IgD-negative memory B cell (primary cell): ENCODE data around the gene TNFRSF18. TPM values are rescaled to one million over a fixed set of nuclear protein-coding genes. Genes with fewer than 3 reads are reported as not detected.

ENCODE experiments used
- H3K27ac Mint-ChIP-seq, 3 donors: one replicate each; pipeline ENCODE4 v1.8.0; 2020 to 2022; ENCODE audit warnings: mild to moderate bottlenecking in 3 of 3, mixed read lengths in 3 of 3, moderate library complexity in 1 of 3
- H3K27me3 Mint-ChIP-seq: one replicate; pipeline ENCODE4 v1.8.0; 2021; ENCODE audit warnings: mixed read lengths
- H3K36me3 Mint-ChIP-seq: one replicate; pipeline ENCODE4 v1.8.0; 2020; ENCODE audit warnings: mild to moderate bottlenecking, mixed read lengths
- H3K4me1 Mint-ChIP-seq, 3 donors: one replicate each; pipeline ENCODE4 v1.8.0; 2020 to 2022; ENCODE audit warnings: mixed read lengths in 3 of 3, mild to moderate bottlenecking in 1 of 3
- H3K4me3 Mint-ChIP-seq, 4 donors: one replicate each; pipeline ENCODE4 v1.8.0; 2020 to 2022; ENCODE audit warnings: mild to moderate bottlenecking in 4 of 4, mixed read lengths in 4 of 4, moderate library complexity in 3 of 4
- H3K9me3 Mint-ChIP-seq, 3 donors: one replicate each; pipeline ENCODE4 v1.8.0; 2020 to 2021; ENCODE audit warnings: mixed read lengths in 3 of 3, mild to moderate bottlenecking in 1 of 3
- polyA plus RNA-seq: library from polyadenylated mRNA; unstranded; fragments of 300-500 nt; fragmentation: Illumina TruSeq; gene quantifications from one replicate; pipeline ENCODE4 v1.2.3, GENCODE V29; 2021

TNFRSF18 gene
- polyA plus RNA-seq, 1 donor from 2014 or later, result 3.5 TPM

DNA sequence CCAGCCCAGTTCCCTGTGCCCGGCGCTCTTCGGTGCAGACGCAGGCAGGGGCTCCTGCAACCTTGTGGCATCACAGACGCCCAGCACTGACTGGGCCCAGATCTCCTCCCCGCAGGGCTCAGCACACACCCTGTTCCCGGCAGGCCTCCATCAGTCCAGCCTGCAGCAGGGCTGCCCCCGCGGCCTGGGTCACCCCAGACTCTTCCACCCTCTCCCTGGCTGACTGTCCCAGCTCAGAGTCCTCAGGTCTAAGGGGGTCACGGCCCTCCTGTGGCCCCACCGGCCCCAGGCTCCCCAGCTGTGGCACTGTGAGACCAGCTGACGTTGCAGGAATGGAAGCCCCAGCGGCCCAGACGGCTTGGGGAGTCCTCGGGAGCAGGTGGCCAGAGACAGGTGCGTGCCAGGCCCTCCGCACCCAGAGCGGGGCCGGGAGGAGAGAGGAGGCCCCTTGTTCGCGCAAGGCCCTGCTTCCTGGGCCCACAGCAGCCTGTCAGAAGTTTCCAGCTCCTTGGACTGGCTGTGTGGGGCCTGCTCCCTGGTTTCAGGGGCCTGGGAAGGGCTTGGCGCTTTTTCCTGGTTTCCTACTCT lies 29.9 kb upstream of the TNFRSF18 start:
- Mint-ChIP-seq H3K36me3 (no peaks in the 10 kb centered on the region), H3K9me3 (no peaks in the 10 kb centered on the region), H3K27me3 (peaks cover 8% of the 10 kb centered on the region), H3K4me1 (peaks cover 0 to 8% (median 8%) of the 10 kb centered on the region in 3 donors), H3K4me3 (no peak overlapping the region), H3K27ac (no peak overlapping the region)

DNA sequence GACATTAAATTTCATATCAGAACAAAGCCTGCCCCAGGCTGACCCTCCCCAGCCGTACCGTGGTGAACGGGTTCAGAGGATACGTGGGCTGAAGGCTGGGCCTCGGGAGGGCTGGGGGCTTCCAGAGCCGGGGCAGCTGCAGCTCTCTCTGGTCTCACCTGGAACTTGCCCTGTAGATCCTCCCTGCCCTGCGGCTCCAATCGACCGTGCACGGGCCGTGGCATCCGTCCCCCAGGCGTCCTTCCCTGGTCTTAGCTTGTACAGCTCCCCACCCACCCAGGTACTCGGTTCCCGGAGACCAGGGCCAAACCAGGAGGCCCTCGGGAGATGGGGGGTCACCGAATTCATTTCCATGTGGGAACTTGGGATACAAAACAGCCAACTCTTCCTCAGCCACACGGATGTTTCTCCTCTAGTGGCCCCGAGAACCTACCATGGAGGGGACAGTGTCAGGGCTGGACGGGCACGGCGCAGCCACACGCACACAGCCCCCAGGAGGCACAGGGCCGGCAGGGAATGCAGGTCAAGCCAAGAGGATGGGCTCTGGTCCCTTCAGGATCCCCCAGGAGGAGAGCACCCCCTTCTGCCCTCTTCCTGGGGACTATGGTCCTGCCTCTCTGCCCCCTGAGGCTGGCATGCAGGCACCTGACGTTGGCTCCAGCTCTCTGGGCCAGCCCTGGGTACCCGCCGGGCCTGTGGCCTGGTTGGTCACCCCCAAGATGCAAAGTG lies 28.8 kb upstream of the TNFRSF18 start:
- Mint-ChIP-seq H3K9me3 (no peaks in the 10 kb centered on the region), H3K27me3 (peaks cover 7% of the 10 kb centered on the region), H3K4me3 (peak overlapping the region in 2 of 4 donors; percentile 14 to 43), H3K4me1 (peaks cover 3 to 12% (median 12%) of the 10 kb centered on the region in 3 donors), H3K36me3 (no peaks in the 10 kb centered on the region), H3K27ac (no peak overlapping the region)

DNA sequence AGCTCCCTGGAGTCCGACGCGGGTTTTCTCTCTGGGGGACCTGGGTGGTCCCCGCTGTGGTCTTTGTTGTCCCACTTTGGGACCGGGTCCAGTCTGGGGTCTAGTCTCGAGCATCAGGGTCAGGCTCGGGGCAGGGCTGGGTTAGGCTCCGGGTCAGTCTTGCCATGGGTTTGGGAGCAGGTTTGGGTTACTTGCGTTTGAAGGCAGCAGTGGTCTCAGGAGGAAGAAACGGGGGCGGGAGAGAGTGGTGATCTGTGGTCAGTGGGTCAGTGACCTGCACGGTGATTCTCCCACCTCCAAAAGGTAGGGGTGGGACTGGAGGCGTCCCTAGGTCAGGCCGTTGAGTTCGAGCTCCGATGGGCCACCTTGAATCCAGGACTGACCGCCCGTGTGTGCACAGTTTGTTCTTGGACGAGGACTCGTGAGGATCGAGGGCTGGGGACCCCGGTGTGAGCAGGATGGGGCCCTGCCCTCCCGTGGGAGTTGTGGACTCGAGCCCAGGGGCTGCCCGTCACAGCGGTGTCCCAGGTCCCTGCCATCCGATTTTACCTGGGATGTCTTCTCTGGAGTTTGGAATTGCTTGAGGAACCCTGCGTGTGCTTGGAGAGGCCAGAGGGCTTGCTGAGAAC lies 27.9 kb upstream of the TNFRSF18 start:
- Mint-ChIP-seq H3K27me3 (peaks cover 4% of the 10 kb centered on the region), H3K9me3 (no peaks in the 10 kb centered on the region), H3K4me1 (peaks cover 3 to 20% (median 19%) of the 10 kb centered on the region in 3 donors), H3K4me3 (peak overlapping the region; percentile 8 to 86 (median 74)), H3K27ac (peak overlapping the region in 2 of 3 donors; percentile 31 to 75), H3K36me3 (no peaks in the 10 kb centered on the region)

DNA sequence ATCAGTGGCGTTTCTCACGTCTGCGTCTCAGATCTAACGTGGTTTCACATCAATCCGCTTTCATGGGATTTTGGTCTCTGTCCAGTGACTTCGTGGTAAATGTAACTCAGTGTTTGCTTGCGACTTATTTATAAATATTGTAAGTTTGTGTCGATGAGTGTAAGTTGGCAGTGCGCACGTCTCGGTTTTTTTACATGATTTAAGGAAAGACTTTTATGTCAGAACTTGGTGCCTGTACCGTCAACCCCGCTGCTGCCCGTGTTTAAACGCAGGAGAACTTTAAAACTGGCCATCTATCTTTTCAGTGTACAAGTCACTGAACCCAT lies 27.1 kb upstream of the TNFRSF18 start:
- H3K27me3 Mint-ChIP-seq, result peaks cover 2% of the 10 kb centered on the region
- H3K36me3 Mint-ChIP-seq, result no peaks in the 10 kb centered on the region
- no peaks in the 10 kb centered on the region for H3K9me3 Mint-ChIP-seq
- peak overlapping the region in 2 of 3 donors; percentile 59 to 75 for H3K27ac Mint-ChIP-seq
- peaks cover 3 to 20% (median 19%) of the 10 kb centered on the region in 3 donors for H3K4me1 Mint-ChIP-seq
- peak overlapping the region; percentile 65 to 86 (median 82) for H3K4me3 Mint-ChIP-seq

DNA sequence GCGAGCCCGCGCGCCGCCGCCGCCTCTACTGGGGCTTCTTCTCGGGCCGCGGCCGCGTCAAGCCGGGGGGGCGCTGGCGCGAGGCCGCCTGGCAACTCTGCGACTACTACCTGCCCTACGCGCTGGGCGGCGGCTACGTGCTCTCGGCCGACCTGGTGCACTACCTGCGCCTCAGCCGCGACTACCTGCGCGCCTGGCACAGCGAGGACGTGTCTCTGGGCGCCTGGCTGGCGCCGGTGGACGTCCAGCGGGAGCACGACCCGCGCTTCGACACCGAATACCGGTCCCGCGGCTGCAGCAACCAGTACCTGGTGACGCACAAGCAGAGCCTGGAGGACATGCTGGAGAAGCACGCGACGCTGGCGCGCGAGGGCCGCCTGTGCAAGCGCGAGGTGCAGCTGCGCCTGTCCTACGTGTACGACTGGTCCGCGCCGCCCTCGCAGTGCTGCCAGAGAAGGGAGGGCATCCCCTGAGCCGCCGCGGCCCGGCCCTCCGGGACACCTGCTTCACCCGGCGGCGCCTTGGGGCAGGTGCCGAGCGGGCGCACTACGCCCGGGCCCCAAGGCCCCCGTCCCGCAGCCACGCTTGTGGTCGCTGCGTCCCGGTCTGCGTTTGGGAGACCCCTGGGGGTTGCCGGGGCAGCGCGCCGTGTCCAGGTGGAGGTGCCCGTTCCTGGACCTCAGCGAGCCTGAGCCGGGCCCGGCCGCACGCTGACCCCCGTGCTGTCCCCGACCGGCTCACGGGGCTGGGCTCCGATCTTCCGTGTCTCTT lies 26.6 kb upstream of the TNFRSF18 start:
- H3K4me3 Mint-ChIP-seq, result peak overlapping the region; percentile 65 to 86 (median 82)
- peaks cover 2% of the 10 kb centered on the region for H3K27me3 Mint-ChIP-seq
- peaks cover 3 to 20% (median 19%) of the 10 kb centered on the region in 3 donors for H3K4me1 Mint-ChIP-seq
- peak overlapping the region in 2 of 3 donors; percentile 59 to 75 for H3K27ac Mint-ChIP-seq
- H3K9me3 Mint-ChIP-seq, result no peaks in the 10 kb centered on the region
- H3K36me3 Mint-ChIP-seq, result no peaks in the 10 kb centered on the region

DNA sequence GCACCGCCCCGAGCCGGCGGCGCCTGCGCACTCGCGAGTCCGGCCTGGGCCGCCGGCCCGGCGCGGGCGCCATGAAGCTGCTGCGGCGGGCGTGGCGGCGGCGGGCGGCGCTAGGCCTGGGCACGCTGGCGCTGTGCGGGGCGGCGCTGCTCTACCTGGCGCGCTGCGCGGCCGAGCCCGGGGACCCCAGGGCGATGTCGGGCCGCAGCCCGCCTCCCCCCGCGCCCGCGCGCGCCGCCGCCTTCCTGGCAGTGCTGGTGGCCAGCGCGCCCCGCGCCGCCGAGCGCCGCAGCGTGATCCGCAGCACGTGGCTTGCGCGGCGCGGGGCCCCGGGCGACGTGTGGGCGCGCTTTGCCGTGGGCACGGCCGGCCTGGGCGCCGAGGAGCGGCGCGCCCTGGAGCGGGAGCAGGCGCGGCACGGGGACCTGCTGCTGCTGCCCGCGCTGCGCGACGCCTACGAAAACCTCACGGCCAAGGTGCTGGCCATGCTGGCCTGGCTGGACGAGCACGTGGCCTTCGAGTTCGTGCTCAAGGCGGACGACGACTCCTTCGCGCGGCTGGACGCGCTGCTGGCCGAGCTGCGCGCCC lies 25.9 kb upstream of the TNFRSF18 start, which contains the start of gene B3GALT6:
B3GALT6 (plus strand) TSS at position 30 of the 588 bp plus-strand sequence; CDS start at position 72, 42 bp downstream.
- Mint-ChIP-seq H3K36me3 (no peaks in the 10 kb centered on the region), H3K4me3 (peak within 1 kb of the TSS; percentile 91 to 97 (median 95)), H3K4me1 (peaks cover 3 to 20% (median 19%) of the 10 kb centered on the region in 3 donors), H3K27me3 (no peaks in the 10 kb centered on the region), H3K27ac (peak within 1 kb of the TSS; percentile 86 to 93 (median 93)), H3K9me3 (no peaks in the 10 kb centered on the region)

DNA sequence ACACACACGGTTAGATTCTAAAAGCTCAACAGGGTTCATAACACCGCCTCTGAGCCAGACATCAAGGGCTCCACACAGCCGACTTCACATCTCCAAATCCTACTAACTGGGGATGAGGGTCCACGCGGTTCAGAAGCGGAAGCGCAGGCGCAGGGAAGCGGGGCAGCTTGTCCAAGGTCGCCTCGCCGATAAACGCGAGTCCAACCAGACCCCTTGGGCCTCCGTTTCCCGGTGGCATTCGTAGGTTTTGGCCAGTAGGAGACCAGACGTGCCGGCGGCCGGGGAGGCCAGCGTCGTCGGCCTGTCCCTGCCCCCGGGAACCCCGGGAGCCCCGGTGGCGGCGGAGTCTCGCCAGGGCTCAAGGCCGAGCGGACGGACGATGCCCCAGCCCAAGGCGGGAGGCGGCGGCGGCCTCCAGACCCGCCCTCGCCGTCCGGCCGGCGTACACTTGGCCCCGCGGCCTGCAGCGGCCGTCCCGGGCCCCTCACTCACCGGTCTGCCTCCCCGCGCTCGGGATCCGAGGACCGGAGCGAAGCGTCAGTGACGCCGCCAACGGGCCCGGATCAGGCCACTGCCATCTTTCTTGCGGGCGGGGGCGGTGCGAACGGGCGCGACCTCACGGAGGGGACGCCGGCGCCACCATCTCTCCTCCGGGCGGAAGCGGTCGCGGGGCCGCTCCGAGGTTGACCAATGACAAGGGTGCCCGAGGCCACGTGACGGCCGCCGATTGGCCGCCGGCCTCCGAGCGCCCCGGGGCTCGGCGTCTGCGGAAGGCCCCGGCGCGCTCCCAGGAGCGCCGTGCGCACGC lies 25.2 kb upstream of the TNFRSF18 start, which contains the start of gene SDF4:
SDF4 (minus strand) TSS at position 602 of the 808 bp plus-strand sequence. CDS start 3,229 bp downstream, outside the sequence.
- no peaks in the 10 kb centered on the region for H3K36me3 Mint-ChIP-seq
- no peaks in the 10 kb centered on the region for H3K27me3 Mint-ChIP-seq
- H3K4me3 Mint-ChIP-seq, result peak within 1 kb of the TSS; percentile 91 to 97 (median 95)
- H3K4me1 Mint-ChIP-seq, result peaks cover 3 to 20% (median 19%) of the 10 kb centered on the region in 3 donors
- peak within 1 kb of the TSS; percentile 86 to 93 (median 93) for H3K27ac Mint-ChIP-seq
- H3K9me3 Mint-ChIP-seq, result no peaks in the 10 kb centered on the region

DNA sequence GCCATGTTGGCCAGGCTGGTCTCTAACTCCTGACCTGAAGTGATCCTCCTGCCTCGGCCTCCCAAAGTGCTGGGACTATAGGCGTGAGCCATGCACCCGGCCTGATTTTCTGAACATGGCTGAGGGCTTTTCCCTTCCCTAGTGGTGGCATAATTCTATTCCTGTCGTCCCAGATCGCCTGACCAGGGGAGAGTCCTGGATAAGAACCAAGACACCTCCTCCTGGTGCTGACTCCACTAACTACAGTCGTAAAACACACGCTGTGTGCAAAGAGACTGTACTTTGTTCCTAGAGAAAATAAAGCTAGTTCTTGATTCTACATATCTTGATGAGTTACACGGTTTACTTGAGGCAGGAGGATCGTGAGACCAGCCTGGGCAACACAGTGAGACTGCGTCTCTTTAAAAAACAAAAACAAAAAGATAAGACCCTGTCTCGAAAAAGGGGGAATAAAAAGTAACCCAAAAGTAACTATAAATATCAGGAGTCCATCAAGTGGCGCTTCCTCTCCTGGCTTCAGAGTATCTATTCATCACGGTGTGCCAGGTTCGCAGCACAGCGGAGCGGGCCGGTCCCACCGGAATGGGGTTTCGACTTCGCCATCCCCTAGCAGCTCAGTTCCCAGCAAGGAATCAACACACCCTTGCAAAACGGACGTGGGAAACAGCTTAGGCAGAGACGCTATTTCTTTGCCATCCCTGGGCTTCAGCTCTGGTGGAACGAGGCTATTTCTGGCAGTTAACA lies 24.4 kb upstream of the TNFRSF18 start:
- no peaks in the 10 kb centered on the region for H3K36me3 Mint-ChIP-seq
- H3K9me3 Mint-ChIP-seq, result no peaks in the 10 kb centered on the region
- H3K27ac Mint-ChIP-seq, result peak overlapping the region; percentile 86 to 93 (median 93)
- peaks cover 3 to 20% (median 19%) of the 10 kb centered on the region in 3 donors for H3K4me1 Mint-ChIP-seq
- peak overlapping the region; percentile 91 to 97 (median 95) for H3K4me3 Mint-ChIP-seq
- H3K27me3 Mint-ChIP-seq, result no peaks in the 10 kb centered on the region

DNA sequence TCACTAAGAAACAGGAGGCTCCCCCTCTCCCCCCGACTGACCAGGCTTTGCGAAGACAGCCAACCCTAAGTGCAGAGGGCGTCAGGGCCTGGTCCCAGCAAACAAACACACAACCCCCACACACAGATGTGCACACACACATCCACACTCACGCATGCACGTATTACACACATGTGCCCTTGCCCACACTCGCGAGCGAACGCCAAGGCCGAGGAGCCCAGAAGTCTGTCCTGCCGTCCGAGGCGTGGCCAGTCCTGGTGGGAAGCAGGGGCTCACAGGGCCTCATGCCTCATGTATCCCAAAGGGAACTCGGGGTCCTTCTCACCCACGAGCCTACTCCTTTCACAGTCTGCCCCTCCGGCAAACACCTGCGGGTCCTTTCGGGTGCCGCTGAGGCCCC lies 23.4 kb upstream of the TNFRSF18 start:
- no peaks in the 10 kb centered on the region for H3K27me3 Mint-ChIP-seq
- H3K4me3 Mint-ChIP-seq, result peak overlapping the region; percentile 45 to 88 (median 70)
- H3K27ac Mint-ChIP-seq, result peak overlapping the region in 1 of 3 donors; percentile 93
- H3K4me1 Mint-ChIP-seq, result peaks cover 3 to 22% (median 19%) of the 10 kb centered on the region in 3 donors
- no peaks in the 10 kb centered on the region for H3K36me3 Mint-ChIP-seq
- no peaks in the 10 kb centered on the region for H3K9me3 Mint-ChIP-seq

DNA sequence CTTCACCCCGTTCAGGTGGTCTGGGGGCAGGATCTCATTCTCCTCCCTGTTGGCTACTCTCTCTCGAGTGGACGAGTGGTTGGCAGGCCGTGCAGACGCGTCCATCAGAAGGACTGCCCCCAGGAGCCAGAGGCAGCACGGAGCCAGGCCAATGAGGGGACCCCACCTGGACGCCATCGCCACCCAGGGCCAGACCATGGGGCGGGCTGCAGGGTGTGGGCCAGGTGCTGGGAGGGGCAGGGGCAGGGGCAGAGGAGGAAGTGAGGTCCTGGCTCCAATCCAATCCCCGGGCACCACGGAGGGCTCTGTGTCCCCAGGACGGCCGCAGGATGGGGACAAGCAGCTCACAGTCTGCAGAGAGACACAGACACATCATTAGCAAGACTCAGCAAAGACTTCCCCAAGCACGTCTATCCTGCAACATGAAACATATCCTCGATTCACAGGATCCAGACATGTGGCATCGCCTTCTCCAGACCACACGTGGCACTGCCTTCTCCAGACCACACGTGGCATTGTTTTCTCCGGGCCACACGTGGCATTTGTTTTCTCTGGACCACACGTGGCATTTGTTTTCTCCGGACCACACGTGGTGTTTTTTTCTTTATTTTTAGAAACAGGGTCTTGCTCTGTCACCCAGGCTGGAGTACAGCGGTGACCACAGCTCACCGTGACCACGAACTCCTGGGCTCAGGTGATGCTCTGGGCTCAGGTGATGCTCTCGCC lies 22.4 kb upstream of the TNFRSF18 start:
- Mint-ChIP-seq H3K27ac (no peak overlapping the region), H3K9me3 (no peaks in the 10 kb centered on the region), H3K4me3 (peak overlapping the region in 1 of 4 donors; percentile 54), H3K36me3 (no peaks in the 10 kb centered on the region), H3K4me1 (peaks cover 3 to 18% (median 15%) of the 10 kb centered on the region in 3 donors), H3K27me3 (no peaks in the 10 kb centered on the region)

DNA sequence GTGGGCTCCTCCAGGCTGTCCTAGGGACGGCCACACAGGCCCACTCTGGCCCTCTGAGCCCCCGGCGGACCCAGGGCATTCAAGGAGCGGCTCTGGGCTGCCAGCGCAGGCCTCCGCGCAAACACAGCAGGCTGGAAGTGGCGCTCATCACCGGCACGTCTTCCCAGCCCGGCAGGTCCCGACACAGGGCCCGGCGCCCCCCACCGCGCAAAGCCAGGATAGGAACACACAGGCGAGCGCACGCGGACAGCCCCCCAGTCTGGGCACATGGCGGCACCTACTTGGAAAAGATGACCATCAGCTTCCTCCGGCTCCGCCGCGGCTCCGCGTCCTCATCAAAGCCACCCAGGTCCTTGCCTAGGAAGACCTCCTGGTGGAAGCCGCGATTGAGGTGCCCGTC lies 21.8 kb upstream of the TNFRSF18 start:
- H3K36me3 Mint-ChIP-seq, result no peaks in the 10 kb centered on the region
- H3K27ac Mint-ChIP-seq, result no peak overlapping the region
- peaks cover 3 to 14% (median 11%) of the 10 kb centered on the region in 3 donors for H3K4me1 Mint-ChIP-seq
- no peaks in the 10 kb centered on the region for H3K9me3 Mint-ChIP-seq
- no peaks in the 10 kb centered on the region for H3K27me3 Mint-ChIP-seq
- H3K4me3 Mint-ChIP-seq, result peak overlapping the region in 1 of 4 donors; percentile 54

DNA sequence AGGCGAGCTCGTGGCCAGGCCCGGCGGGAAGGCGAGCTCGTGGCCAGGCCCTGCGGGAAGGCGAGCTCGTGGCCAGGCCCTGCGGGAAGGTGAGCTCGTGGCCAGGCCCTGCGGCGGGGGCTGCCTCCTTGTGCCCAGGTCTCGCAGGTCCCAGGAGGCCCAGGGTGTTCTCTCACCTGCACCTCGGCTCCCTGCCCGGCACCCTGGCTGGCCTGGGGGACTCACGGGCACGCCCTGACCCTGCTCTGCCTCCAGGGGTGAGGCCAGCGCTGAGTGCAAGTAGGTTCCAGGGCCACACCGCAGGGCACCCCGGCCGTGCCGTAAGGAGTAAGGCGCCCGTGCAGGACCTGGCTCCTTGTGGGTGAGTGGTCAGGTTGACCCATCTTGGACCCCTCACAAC lies 21.0 kb upstream of the TNFRSF18 start:
- no peaks in the 10 kb centered on the region for H3K36me3 Mint-ChIP-seq

More for the DNA sequence above, 21.0 kb upstream of the TNFRSF18 start:
- Mint-ChIP-seq H3K9me3 (no peaks in the 10 kb centered on the region), H3K27me3 (no peaks in the 10 kb centered on the region), H3K27ac (no peak overlapping the region), H3K4me3 (no peak overlapping the region), H3K4me1 (peaks cover 3 to 14% (median 12%) of the 10 kb centered on the region in 3 donors)
